HG03066 (cell line): ENCODE measurements around the gene UBXN10.

Source experiments
- ATAC-seq: cut with Tn5 transposase; IDR thresholded peaks from one replicate; pipeline ENCODE4 v1.9.1; 2021; ENCODE audit warnings: low read depth; ENCODE audit not compliant: unreplicated experiment

The UBXN10 gene

GRCh38 chr1:20182415-20182814 is 3.5 kb upstream of the UBXN10 start:
- no peak for ATAC-seq

- no peak for ATAC-seq
Observed at GRCh38 chr1:20183035-20183434, 2.9 kb upstream of the UBXN10 start.

- no peak for ATAC-seq
Observed at GRCh38 chr1:20183616-20184271, 2.2 kb upstream of the UBXN10 start.

- ATAC-seq, result no peak
Observed at GRCh38 chr1:20184481-20184900, 1.4 kb upstream of the UBXN10 start.

- ATAC-seq, result no peak
Observed at GRCh38 chr1:20184997-20185833, 681 bp upstream of the UBXN10 start.

- ATAC-seq, result no peak
Observed at GRCh38 chr1:20187103-20187812, 1.4 kb downstream of the UBXN10 start.

- ATAC-seq, result no peak
Observed at GRCh38 chr1:20187813-20188454, 2.0 kb downstream of the UBXN10 start.

GRCh38 chr1:20188455-20188817 is 2.5 kb downstream of the UBXN10 start:
- no peak for ATAC-seq

- no peak for ATAC-seq
Observed at GRCh38 chr1:20189664-20190063, 3.8 kb downstream of the UBXN10 start.

- ATAC-seq, result no peak
Observed at GRCh38 chr1:20190256-20191160, 4.6 kb downstream of the UBXN10 start.

- ATAC-seq, result no peak
Observed at GRCh38 chr1:20191266-20191825, 5.5 kb downstream of the UBXN10 start.

GRCh38 chr1:20192364-20192763 is 6.5 kb downstream of the UBXN10 start:
- ATAC-seq, result no peak

- ATAC-seq, result no peak
Observed at GRCh38 chr1:20192871-20193411, 7.0 kb downstream of the UBXN10 start.

- no peak for ATAC-seq
Observed at GRCh38 chr1:20194224-20194623, 8.3 kb downstream of the UBXN10 start.

GRCh38 chr1:20194757-20195461 is 9.0 kb downstream of the UBXN10 start:
- no peak for ATAC-seq

- no peak for ATAC-seq
Observed at GRCh38 chr1:20195462-20195780, 9.5 kb downstream of the UBXN10 start.

GRCh38 chr1:20197329-20197791 is 11.5 kb downstream of the UBXN10 start:
- no peak for ATAC-seq

- no peak for ATAC-seq
Observed at GRCh38 chr1:20198296-20198695, 12.4 kb downstream of the UBXN10 start.

GRCh38 chr1:20198918-20199317 is 13.0 kb downstream of the UBXN10 start:
- no peak for ATAC-seq
